K562 (cell line): ENCODE results near the gene TTC21A. TPM values are rescaled to one million over a fixed set of nuclear protein-coding genes. Genes with fewer than 3 reads are reported as not detected.
A peak's percentile ranks its signal among the peaks of the same experiment; 100 is the strongest.

Experiments used
- HES1 ChIP-seq: fragments of 450-650 bp; IDR thresholded peaks from 2 replicates; pipeline ENCODE4 v1.6.1; 2016; ENCODE audit warnings: low read depth, mild to moderate bottlenecking, moderate library complexity
- ID3 ChIP-seq, 2 experiments: fragments of 250-450 bp in 1 of 2; fragments of 450-650 bp in 1 of 2; sonication (Bioruptor Pico) in 1 of 2; IDR thresholded peaks; 2 replicates each; pipeline versions ENCODE4 v1.6.1 to v1.8.0; 2016 to 2021; ENCODE audit warnings: mild to moderate bottlenecking in 2 of 2, moderate library complexity in 2 of 2, missing compliant biosample characterization in 1 of 2, missing genetic modification characterization in 1 of 2
- IRF9 ChIP-seq: fragments of 450-650 bp; IDR thresholded peaks from 2 replicates; pipeline ENCODE4 v1.6.1; 2016; ENCODE audit warnings: missing biosample characterization, missing genetic modification characterization
- KAT2B ChIP-seq: IDR thresholded peaks from one replicate; pipeline ENCODE4 v1.6.1; 2012; ENCODE audit warnings: low read depth, mild to moderate bottlenecking, control low read depth, inconsistent platforms, low read length, moderate library complexity
- MECOM ChIP-seq: fragments of 250-450 bp; sonication (Bioruptor Pico); IDR thresholded peaks from 2 replicates; pipeline ENCODE4 v1.8.0; 2022; ENCODE audit warnings: inconsistent platforms
- MEIS2 ChIP-seq: fragments of 450-650 bp; IDR thresholded peaks from 2 replicates; pipeline ENCODE4 v1.6.1; 2014; ENCODE audit warnings: mild to moderate bottlenecking; ENCODE audit not compliant: partially characterized antibody
- MIER1 ChIP-seq: fragments of 450-650 bp; IDR thresholded peaks from 2 replicates; pipeline ENCODE4 v1.6.1; 2016; ENCODE audit warnings: antibody characterized with exemption, mild to moderate bottlenecking, low read depth
- MITF ChIP-seq: IDR thresholded peaks from 2 replicates; pipeline ENCODE4 v1.6.1; 2014; ENCODE audit warnings: antibody characterized with exemption
- PATZ1 ChIP-seq: fragments of 250-450 bp; sonication (Bioruptor Pico); IDR thresholded peaks from 2 replicates; pipeline ENCODE4 v1.5.0; 2020; ENCODE audit warnings: mild to moderate bottlenecking, borderline replicate concordance
- PURB ChIP-seq: sonication (generic); formaldehyde crosslinking; IDR thresholded peaks from 2 replicates; pipeline ENCODE4 v1.9.0; 2021; ENCODE audit warnings: low read depth, mild to moderate bottlenecking, missing genetic modification reagents
- SMAD4 ChIP-seq: fragments of 250-450 bp; sonication (Bioruptor Pico); conservative IDR thresholded peaks from 2 replicates; pipeline ENCODE4 v1.8.0; 2021; ENCODE audit warnings: inconsistent platforms, mild to moderate bottlenecking, moderate library complexity
- SREBF1 ChIP-seq: fragments of 150-350 bp; IDR thresholded peaks from 2 replicates; pipeline ENCODE4 v1.6.1; 2014; ENCODE audit warnings: antibody characterized with exemption, low read depth, low read length, borderline replicate concordance
- TRIM25 ChIP-seq: fragments of 450-650 bp; IDR thresholded peaks from 2 replicates; pipeline ENCODE4 v1.7.0; 2016; ENCODE audit warnings: borderline replicate concordance
- ZNF398 ChIP-seq: fragments of 250-450 bp; sonication (Bioruptor Pico); IDR thresholded peaks from 2 replicates; pipeline ENCODE4 v1.8.0; 2021; ENCODE audit warnings: moderate library complexity, mild to moderate bottlenecking, inconsistent platforms
- ZNF444 ChIP-seq: fragments of 250-450 bp; sonication (Bioruptor Pico); IDR thresholded peaks from 2 replicates; pipeline ENCODE4 v1.4.0; 2020; ENCODE audit warnings: mild to moderate bottlenecking, moderate library complexity
- ZNF507 ChIP-seq: conservative IDR thresholded peaks from 2 replicates; pipeline ENCODE4 v1.6.1; 2017; ENCODE audit warnings: missing genetic modification characterization, missing compliant biosample characterization
- ZNF830 ChIP-seq: fragments of 250-450 bp; sonication (Bioruptor Pico); IDR thresholded peaks from 2 replicates; pipeline ENCODE4 v1.5.0; 2021; ENCODE audit warnings: mild to moderate bottlenecking
- polyA plus RNA-seq, 8 experiments: library from polyadenylated mRNA; depleted of rRNA in 4 of 8; stranded (reverse) in 5 of 8; unstranded in 3 of 8; fragments of >200 nt; fragmentation: Nextera tagmentation in 2 of 8; fragmentation: Illumina TruSeq in 1 of 8; extraction: Ambion mirVana in 2 of 8; extraction: Trizol in 1 of 8; gene quantifications; 2 replicates each; pipeline versions ENCODE4 v1.2.1 to v1.2.3, GENCODE V29; 2011 to 2014; ENCODE audit warnings: inconsistent platforms in 1 of 8, missing spikeins in 1 of 8
- total RNA-seq, 7 experiments: library from RNA; depleted of rRNA in 6 of 7; stranded (reverse); fragments of >200 nt in 6 of 7; fragmentation: Illumina TruSeq in 2 of 7; extraction: Trizol in 2 of 7; gene quantifications; 2 replicates each; pipeline versions ENCODE4 v1.2.1 to v1.2.3, GENCODE V29; 2011 to 2021; ENCODE audit warnings: low replicate concordance in 1 of 7

The TTC21A gene
- total and polyA plus RNA-seq, 9 of the 15 experiments (the other 6 are each of a cell fraction or from before 2014, with no cell fraction given) = 0.22 to 1.4 (median 0.70) TPM

- TF ChIP-seq ZNF398 (CRISPR knock-in tag) = no peak
- TF ChIP-seq MEIS2 = no peak
- TF ChIP-seq ZNF444 (CRISPR knock-in tag) = no peak
- TF ChIP-seq ID3 (CRISPR knock-in tag; IDR thresholded peaks at IDR 0.05) = no peak
- no peak for TF ChIP-seq ID3 (tag; IDR thresholded peaks at IDR 0.05)
- TF ChIP-seq MIER1 = no peak
- TF ChIP-seq TRIM25 = peak; percentile 42; the same call in 1 of the 2 replicates
- no peak for TF ChIP-seq PURB (CRISPR knock-in tag)
- TF ChIP-seq IRF9 (tag) = no peak
- peak; percentile 44; the same call in 1 of the 2 replicates for TF ChIP-seq SMAD4 (CRISPR knock-in tag)
- no peak for TF ChIP-seq ZNF830 (CRISPR knock-in tag)
- TF ChIP-seq KAT2B = no peak
- TF ChIP-seq MITF = no peak
- TF ChIP-seq SREBF1 = no peak
- no peak for TF ChIP-seq PATZ1 (CRISPR knock-in tag)
- TF ChIP-seq HES1 = no peak
- TF ChIP-seq ZNF507 (tag) = no peak
- no peak for TF ChIP-seq MECOM (CRISPR knock-in tag)
Observed at GRCh38 chr3:39180546-39181346, 73.3 kb downstream of the TTC21A start (continued).
